Measurements from ENCODE around the gene MYADML2.
"Not testable (repeated sequence)": the region's sequence is repeated elsewhere in the genome, so short reads cannot be mapped to it uniquely, and the experiment has no call there.

The MYADML2 gene

GRCh38 chr17:81960130-81960958 is 13.3 kb upstream of the MYADML2 start:
- no peak overlapping the region for H3K27ac ChIP-seq
- peak overlapping the region; percentile 25 to 44 (median 32) for H3K4me3 ChIP-seq

GRCh38 chr17:81959362-81960129 is 12.5 kb upstream of the MYADML2 start:
- H3K27ac ChIP-seq, result no peak overlapping the region
- peak overlapping the region; percentile 25 to 44 (median 32) for H3K4me3 ChIP-seq

- H3K27ac ChIP-seq, result no peak overlapping the region
- H3K4me3 ChIP-seq, result peak overlapping the region in 1 of 7 experiments; percentile 25
These were observed 11.8 kb upstream of the MYADML2 start for GRCh38 chr17:81958633-81959342.

GRCh38 chr17:81957691-81958432 is 10.8 kb upstream of the MYADML2 start:
- Histone ChIP-seq H3K4me3 (no peak overlapping the region), H3K27ac (no peak overlapping the region)

GRCh38 chr17:81956607-81957589 is 9.9 kb upstream of the MYADML2 start:
- no peak overlapping the region for H3K27ac ChIP-seq
- no peak overlapping the region for H3K4me3 ChIP-seq

GRCh38 chr17:81955756-81956544 is 8.9 kb upstream of the MYADML2 start:
- no peak overlapping the region for H3K27ac ChIP-seq
- H3K4me3 ChIP-seq, result no peak overlapping the region

GRCh38 chr17:81955058-81955681 is 8.1 kb upstream of the MYADML2 start:
- Histone ChIP-seq H3K27ac (no peak overlapping the region), H3K4me3 (no peak overlapping the region)

GRCh38 chr17:81954131-81955057 is 7.4 kb upstream of the MYADML2 start:
- no peak overlapping the region for H3K4me3 ChIP-seq
- no peak overlapping the region for H3K27ac ChIP-seq

GRCh38 chr17:81953443-81953842 is 6.4 kb upstream of the MYADML2 start:
- H3K4me3 ChIP-seq, H3K27ac ChIP-seq: not testable (repeated sequence)

- Histone ChIP-seq H3K27ac (no peak overlapping the region), H3K4me3 (no peak overlapping the region)
These were observed 5.8 kb upstream of the MYADML2 start for GRCh38 chr17:81952792-81953228.

GRCh38 chr17:81951785-81952684 is 5.0 kb upstream of the MYADML2 start:
- H3K4me3 ChIP-seq, result no peak overlapping the region
- H3K27ac ChIP-seq, result no peak overlapping the region

GRCh38 chr17:81950501-81950900 is 3.5 kb upstream of the MYADML2 start:
- H3K27ac ChIP-seq, result no peak overlapping the region
- H3K4me3 ChIP-seq, result no peak overlapping the region

- H3K4me3 ChIP-seq, result no peak overlapping the region
- H3K27ac ChIP-seq, result no peak overlapping the region
These were observed 1.8 kb upstream of the MYADML2 start for GRCh38 chr17:81948635-81949378.

GRCh38 chr17:81944858-81945257 is 2.2 kb downstream of the MYADML2 start:
- no peak overlapping the region for H3K27ac ChIP-seq

GRCh38 chr17:81942167-81942553 is 4.9 kb downstream of the MYADML2 start:
- Histone ChIP-seq H3K4me3 (no peak overlapping the region), H3K27ac (no peak overlapping the region)

More at GRCh38 chr17:81944858-81945257, 2.2 kb downstream of the MYADML2 start:
- H3K4me3 ChIP-seq, result no peak overlapping the region

Measured in skin epidermis (tissue), 12 donors.